Activated CD4-positive, CD25-positive, alpha-beta regulatory T cell treated with anti-CD3 and anti-CD28 coated beads, Interleukin-2, amount 50 U/mL, for 72 hours (primary cell): Measurements from ENCODE around the gene FBXW4.

ENCODE experiments used
- DNase-seq: peaks from one replicate; pipeline ENCODE4 v3.0.0; 2021

Gene FBXW4

GRCh38 chr10:101694674-101695403 lies at the start of gene FBXW4:
Gene FBXW4 (minus strand): TSS chr10:101695170. CDS start chr10:101695105, 65 bp downstream.
- DNase-seq: peak; percentile 82

- no peak for DNase-seq
These were observed 49.3 kb upstream of the FBXW4 start for GRCh38 chr10:101744267-101744666.

GRCh38 chr10:101741938-101742337 lies 47.0 kb upstream of the FBXW4 start:
- DNase-seq: no peak

GRCh38 chr10:101736666-101737065 lies 41.7 kb upstream of the FBXW4 start:
- no peak for DNase-seq

- no peak for DNase-seq
These were observed 37.1 kb upstream of the FBXW4 start for GRCh38 chr10:101732096-101732495.

- DNase-seq: no peak
These were observed 31.1 kb upstream of the FBXW4 start for GRCh38 chr10:101726115-101726387.

GRCh38 chr10:101725296-101726114 lies 30.5 kb upstream of the FBXW4 start:
- no peak for DNase-seq

- DNase-seq: no peak
These were observed 29.5 kb upstream of the FBXW4 start for GRCh38 chr10:101724446-101724845.

GRCh38 chr10:101723176-101723575 lies 28.2 kb upstream of the FBXW4 start:
- DNase-seq: no peak

GRCh38 chr10:101721806-101722205 lies 26.8 kb upstream of the FBXW4 start:
- no peak for DNase-seq

- DNase-seq: no peak
These were observed 25.7 kb upstream of the FBXW4 start for GRCh38 chr10:101720606-101721230.

GRCh38 chr10:101718690-101719275 lies 23.8 kb upstream of the FBXW4 start:
- DNase-seq: no peak

- DNase-seq: no peak
These were observed 22.1 kb upstream of the FBXW4 start for GRCh38 chr10:101716891-101717659.

GRCh38 chr10:101712997-101713396 lies 18.0 kb upstream of the FBXW4 start:
- no peak for DNase-seq

GRCh38 chr10:101710793-101711192 lies 15.8 kb upstream of the FBXW4 start:
- no peak for DNase-seq

GRCh38 chr10:101710059-101710695 lies 15.2 kb upstream of the FBXW4 start:
- no peak for DNase-seq

- no peak for DNase-seq
These were observed 14.5 kb upstream of the FBXW4 start for GRCh38 chr10:101709359-101710058.

GRCh38 chr10:101708870-101709269 lies 13.9 kb upstream of the FBXW4 start:
- no peak for DNase-seq

GRCh38 chr10:101708073-101708472 lies 13.1 kb upstream of the FBXW4 start:
- no peak for DNase-seq

- no peak for DNase-seq
These were observed 9.4 kb upstream of the FBXW4 start for GRCh38 chr10:101704331-101704730.

- DNase-seq: no peak
These were observed 1.7 kb upstream of the FBXW4 start for GRCh38 chr10:101696632-101697031.
